ENCODE results near the gene MOCS3. TPM values are rescaled to one million over a fixed set of nuclear protein-coding genes. Genes with fewer than 3 reads are reported as not detected.

MOCS3 gene
- polyA plus RNA-seq, 3 donors: 0.48 to 1.9 (median 1.9) TPM

GRCh38 chr20:50969912-50970311 lies 11.3 kb downstream of the MOCS3 start:
- no peak for DNase-seq
- no peak overlapping the region for H3K4me3 ChIP-seq (replicated peaks in 1 of 3; ENCODE audit: low read depth in 2 of 3, low read length in 3 of 3)
- no peaks in the 10 kb centered on the region for H3K36me3 Mint-ChIP-seq
- no peak overlapping the region for H3K4me2 ChIP-seq (replicated peaks; ENCODE audit: extremely low read depth, low read length, poor library complexity, severe bottlenecking)
- H3K36me3 ChIP-seq (replicated peaks in 1 of 2; ENCODE audit: control insufficient read depth in 1 of 2, insufficient read depth in 2 of 2, low read length in 2 of 2): no peaks in the 10 kb centered on the region
- intact Hi-C loops (cut with micrococcal nuclease): no loop called here
- peaks cover 0 to 5% of the 10 kb centered on the region in 2 donors for H3K27me3 ChIP-seq (ENCODE audit: control insufficient read depth in 2 of 2, insufficient read depth in 2 of 2, low read length in 2 of 2)
- no peak overlapping the region for H3K9ac ChIP-seq (ENCODE audit: insufficient read depth, low read length, poor library complexity, severe bottlenecking)
- no peaks in the 10 kb centered on the region for H3K79me2 ChIP-seq (ENCODE audit: insufficient read depth, low read length)
- no peaks in the 10 kb centered on the region for H3K9me3 ChIP-seq (replicated peaks in 1 of 2; ENCODE audit: control insufficient read depth in 1 of 2, insufficient read depth in 1 of 2, low read length in 2 of 2)
- H4K20me1 ChIP-seq (ENCODE audit: insufficient read depth, low read length): no peaks in the 10 kb centered on the region
- H3K4me1 Mint-ChIP-seq: no peaks in the 10 kb centered on the region
- peaks cover 14 to 25% (median 21%) of the 10 kb centered on the region in 3 donors for H3K27me3 Mint-ChIP-seq (ENCODE audit: low read depth in 3 of 3)
- TF ChIP-seq CTCF (IDR thresholded peaks at IDR 0.05): no peak
- no peak overlapping the region for H3K4me3 Mint-ChIP-seq
- H3K9me3 Mint-ChIP-seq: peaks cover 0 to 3% (median 0%) of the 10 kb centered on the region in 7 donors
- H2AFZ ChIP-seq (ENCODE audit: insufficient read depth, low read depth, low read length, poor library complexity, severe bottlenecking): no peak overlapping the region
- no peak overlapping the region for H3K27ac ChIP-seq (ENCODE audit: low read depth in 1 of 2, low read length in 2 of 2)
- no peak overlapping the region for H3K27ac Mint-ChIP-seq
- no peaks in the 10 kb centered on the region for H3K4me1 ChIP-seq (ENCODE audit: control insufficient read depth in 1 of 2, insufficient read depth in 2 of 2, low read length in 2 of 2)
- WGBS (ENCODE audit: insufficient coverage): 93% methylated on average over 7 of the region's 8 CpGs

GRCh38 chr20:50975701-50976330 lies 17.2 kb downstream of the MOCS3 start:
- H2AFZ ChIP-seq (ENCODE audit: insufficient read depth, low read depth, low read length, poor library complexity, severe bottlenecking): no peak overlapping the region
- H3K9me3 Mint-ChIP-seq: peaks cover 0 to 3% (median 0%) of the 10 kb centered on the region in 7 donors
- H3K4me3 ChIP-seq (replicated peaks in 1 of 3; ENCODE audit: low read depth in 2 of 3, low read length in 3 of 3): no peak overlapping the region
- no peaks in the 10 kb centered on the region for H3K9me3 ChIP-seq (replicated peaks in 1 of 2; ENCODE audit: control insufficient read depth in 1 of 2, insufficient read depth in 1 of 2, low read length in 2 of 2)
- no peaks in the 10 kb centered on the region for H3K79me2 ChIP-seq (ENCODE audit: insufficient read depth, low read length)
- H3K4me1 ChIP-seq (ENCODE audit: control insufficient read depth in 1 of 2, insufficient read depth in 2 of 2, low read length in 2 of 2): no peaks in the 10 kb centered on the region
- H3K36me3 Mint-ChIP-seq: no peaks in the 10 kb centered on the region
- H4K20me1 ChIP-seq (ENCODE audit: insufficient read depth, low read length): no peaks in the 10 kb centered on the region
- H3K9ac ChIP-seq (ENCODE audit: insufficient read depth, low read length, poor library complexity, severe bottlenecking): no peak overlapping the region
- no peak overlapping the region for H3K27ac ChIP-seq (ENCODE audit: low read depth in 1 of 2, low read length in 2 of 2)
- no peak overlapping the region for H3K27ac Mint-ChIP-seq
- peaks cover 16% of the 10 kb centered on the region for H3K4me1 Mint-ChIP-seq
- 91% methylated on average over 10 of the region's 10 CpGs for WGBS (ENCODE audit: insufficient coverage)
- H3K27me3 ChIP-seq (ENCODE audit: control insufficient read depth in 2 of 2, insufficient read depth in 2 of 2, low read length in 2 of 2): no peaks in the 10 kb centered on the region
- no peak overlapping the region for H3K4me3 Mint-ChIP-seq
- intact Hi-C loops (cut with micrococcal nuclease): no loop called here
- no peak for DNase-seq
- no peak overlapping the region for H3K4me2 ChIP-seq (replicated peaks; ENCODE audit: extremely low read depth, low read length, poor library complexity, severe bottlenecking)
- TF ChIP-seq CTCF (IDR thresholded peaks at IDR 0.05): no peak
- H3K36me3 ChIP-seq (replicated peaks in 1 of 2; ENCODE audit: control insufficient read depth in 1 of 2, insufficient read depth in 2 of 2, low read length in 2 of 2): no peaks in the 10 kb centered on the region
- peaks cover 16 to 27% (median 20%) of the 10 kb centered on the region in 3 donors for H3K27me3 Mint-ChIP-seq (ENCODE audit: low read depth in 3 of 3)
